Inferior parietal cortex (tissue), 1 donor: ENCODE measurements around the gene TEK.

Experiments used
- DNase-seq: peaks from one replicate; pipeline ENCODE4 v3.0.0-alpha.2; 2016; ENCODE audit errors: extremely low spot score

The TEK gene

DNA sequence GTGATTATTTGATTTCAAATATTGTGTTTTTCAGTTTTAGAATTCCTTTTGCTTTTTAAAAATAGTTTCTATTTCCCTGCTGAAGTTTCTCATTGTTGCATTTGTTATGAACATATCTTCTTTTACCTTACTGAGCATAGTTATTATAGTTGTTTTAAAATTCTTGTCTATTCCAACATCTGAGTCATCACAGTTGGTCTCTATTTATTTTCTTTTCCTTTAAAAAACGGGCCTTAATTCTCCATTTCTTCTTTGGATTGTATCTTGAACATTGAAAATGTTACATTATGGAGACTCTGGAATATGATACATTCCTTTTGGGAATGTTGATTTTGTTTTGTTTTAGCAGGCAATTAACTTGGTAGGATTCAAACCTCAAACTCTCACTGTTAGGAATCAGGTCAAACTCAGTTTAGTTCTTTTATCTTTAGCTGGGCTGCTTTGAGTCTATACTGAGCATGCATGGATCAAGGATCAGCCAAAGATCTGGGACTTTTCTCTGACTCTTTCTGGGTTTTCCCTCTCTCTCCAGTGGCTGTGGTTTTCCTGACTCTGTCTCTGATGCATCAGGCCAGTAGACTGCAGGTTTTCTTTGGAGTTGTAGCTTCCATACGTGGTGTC lies 70.3 kb downstream of the TEK start:
- no peak for DNase-seq

- no peak for DNase-seq
These were observed 72.4 kb downstream of the TEK start for GRCh38 chr9:27181381-27181780.

DNA sequence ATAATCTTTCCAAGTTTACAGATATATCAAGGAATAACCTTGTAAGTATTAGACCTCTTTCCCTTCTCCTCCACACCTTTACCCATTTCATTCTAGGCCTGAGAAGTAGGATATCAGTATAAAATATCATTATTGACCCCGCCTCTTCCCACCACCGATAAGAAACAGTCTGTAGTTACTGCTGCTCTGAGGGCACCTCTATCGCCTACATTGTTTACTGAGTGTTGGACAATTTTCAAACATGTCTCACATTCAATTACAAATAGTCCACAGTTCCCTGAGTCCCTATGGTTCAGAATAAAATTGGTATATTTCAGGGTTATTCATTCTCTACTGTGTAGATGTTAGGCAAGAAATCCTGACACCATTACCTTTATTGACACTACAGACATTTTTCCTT lies 73.4 kb downstream of the TEK start:
- no peak for DNase-seq

DNA sequence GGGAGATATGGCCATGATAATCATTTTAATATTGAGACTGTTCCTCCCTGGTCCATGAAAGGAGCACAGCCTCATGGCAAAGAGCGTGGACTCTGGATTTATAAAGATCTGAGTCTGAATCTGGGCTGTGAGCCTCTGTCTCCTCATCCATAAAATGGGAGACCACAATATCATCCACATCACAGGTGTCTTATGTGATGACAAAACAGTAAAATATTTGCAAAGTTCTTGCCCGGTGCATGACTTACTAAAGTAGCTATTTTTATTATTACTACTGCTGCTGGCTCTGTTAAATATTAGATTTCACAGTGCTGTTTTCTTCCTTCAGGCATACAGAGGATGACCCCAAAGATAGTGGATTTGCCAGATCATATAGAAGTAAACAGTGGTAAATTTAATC lies 74.1 kb downstream of the TEK start:
- no peak for DNase-seq

DNA sequence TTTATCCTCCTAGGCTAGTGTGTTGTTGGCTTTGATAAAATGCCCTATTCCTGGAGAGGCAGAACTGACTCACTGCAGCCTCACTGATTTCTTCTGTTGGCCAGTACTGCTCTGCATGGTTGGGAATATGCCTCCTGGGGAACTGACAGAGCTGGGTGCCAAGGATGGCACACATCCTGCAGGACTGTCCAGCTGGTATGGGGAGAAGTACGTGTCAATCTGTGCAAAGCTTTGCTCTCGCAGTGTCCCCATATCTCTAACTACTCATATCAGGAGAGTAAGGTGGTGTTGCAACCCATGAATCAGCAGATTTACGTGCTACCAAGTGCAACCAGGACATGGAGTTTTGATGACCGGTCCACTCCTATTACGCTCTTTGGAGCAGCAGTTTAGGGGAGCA lies 74.7 kb downstream of the TEK start:
- DNase-seq, result no peak

GRCh38 chr9:27184556-27185351 lies 75.7 kb downstream of the TEK start:
- no peak for DNase-seq

- no peak for DNase-seq
These were observed 79.4 kb downstream of the TEK start for GRCh38 chr9:27188426-27188825.

- no peak for DNase-seq
These were observed 80.4 kb downstream of the TEK start for GRCh38 chr9:27189426-27189825.

GRCh38 chr9:27192291-27192960 lies 83.4 kb downstream of the TEK start:
- no peak for DNase-seq

- no peak for DNase-seq
These were observed 84.9 kb downstream of the TEK start for GRCh38 chr9:27193886-27194285.

DNA sequence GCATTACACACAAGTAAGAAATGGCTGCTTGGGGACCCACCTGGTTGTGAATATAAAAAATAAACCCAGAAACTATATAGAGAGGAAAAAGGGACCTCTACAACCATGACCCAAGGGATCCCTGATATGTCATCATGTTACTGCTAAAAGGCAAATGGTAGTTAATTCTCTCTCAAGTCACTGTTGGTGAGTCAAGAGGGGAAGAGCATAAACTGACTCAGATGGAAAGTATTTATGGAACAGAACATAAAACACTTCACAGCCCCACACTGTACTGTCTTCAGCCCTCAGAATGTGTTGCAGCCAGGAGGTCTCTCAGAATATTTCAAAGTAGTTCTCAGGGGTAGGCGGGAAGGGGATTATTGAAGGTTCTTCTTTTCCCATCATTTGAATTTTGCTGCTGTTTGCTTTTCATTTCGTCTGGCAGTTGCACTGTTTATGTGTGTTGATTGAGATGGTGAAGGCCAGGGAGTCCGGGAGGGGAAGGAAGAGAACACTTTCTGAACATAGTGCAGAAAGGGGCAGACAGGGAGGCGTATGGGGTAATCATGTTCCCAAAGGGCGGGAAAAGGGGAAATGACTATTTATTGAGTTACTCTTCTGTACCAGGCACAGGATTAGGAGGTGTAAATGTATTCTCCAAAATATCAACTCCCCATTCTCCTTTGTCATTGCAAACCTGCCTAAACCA lies 85.5 kb downstream of the TEK start:
- DNase-seq, result peak; percentile 36

DNA sequence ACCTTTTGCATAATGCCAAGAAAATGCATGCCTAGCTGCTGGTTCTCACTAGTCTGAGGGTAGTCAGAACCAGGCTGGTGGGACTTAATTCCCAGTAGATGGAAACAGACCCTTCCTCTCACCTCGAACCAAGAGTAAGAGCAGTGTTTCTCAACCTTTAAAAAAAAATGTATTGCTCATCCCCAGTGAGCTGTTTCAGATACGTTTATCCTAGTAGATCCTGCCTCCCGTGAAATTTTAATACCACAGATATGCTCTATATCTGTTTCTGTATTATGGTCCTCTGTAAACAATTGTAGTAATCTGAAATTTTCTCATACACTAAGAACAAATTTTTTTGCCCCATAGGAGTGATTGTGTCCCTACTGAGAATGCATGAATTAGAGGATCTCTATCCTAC lies 86.2 kb downstream of the TEK start:
- DNase-seq, result no peak

DNA sequence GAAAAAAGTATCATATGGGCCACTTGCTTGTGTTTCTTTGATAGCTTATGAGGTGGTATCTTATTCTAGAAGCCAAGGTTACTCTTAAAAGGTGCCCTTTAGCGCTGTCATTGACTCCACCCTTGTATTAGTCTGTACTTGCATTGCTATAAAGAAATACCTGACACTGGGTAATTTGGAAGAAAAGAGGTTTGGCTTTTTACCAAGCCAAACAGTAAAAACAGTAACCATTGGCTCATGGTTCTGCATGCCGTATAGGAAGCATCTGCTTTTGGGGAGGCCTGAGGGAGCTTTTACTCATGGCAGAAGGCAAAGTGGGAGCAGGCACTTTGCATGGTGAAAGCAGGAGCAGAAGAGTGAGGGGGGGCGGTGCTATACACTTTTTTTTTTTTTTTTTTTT lies 87.4 kb downstream of the TEK start:
- DNase-seq, result no peak

DNA sequence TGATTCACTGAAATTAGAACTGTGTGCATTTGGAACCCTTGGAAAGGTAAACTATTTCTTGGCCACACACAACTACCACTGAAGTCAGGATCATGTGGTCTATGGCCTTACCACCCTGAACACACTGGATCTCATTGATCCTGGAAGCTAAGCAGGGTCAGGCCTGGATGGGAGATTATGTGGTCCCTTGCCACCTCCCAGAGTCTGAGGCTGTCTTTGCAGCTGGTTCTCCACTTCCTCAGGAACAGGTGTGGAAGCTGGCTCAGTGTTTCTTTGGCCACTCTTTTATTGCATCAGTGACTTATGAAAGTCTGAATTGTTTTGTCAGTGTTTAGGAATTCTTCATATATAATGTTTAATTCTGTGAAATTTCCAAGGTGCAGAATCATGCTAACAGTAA lies 89.2 kb downstream of the TEK start:
- DNase-seq, result no peak

DNA sequence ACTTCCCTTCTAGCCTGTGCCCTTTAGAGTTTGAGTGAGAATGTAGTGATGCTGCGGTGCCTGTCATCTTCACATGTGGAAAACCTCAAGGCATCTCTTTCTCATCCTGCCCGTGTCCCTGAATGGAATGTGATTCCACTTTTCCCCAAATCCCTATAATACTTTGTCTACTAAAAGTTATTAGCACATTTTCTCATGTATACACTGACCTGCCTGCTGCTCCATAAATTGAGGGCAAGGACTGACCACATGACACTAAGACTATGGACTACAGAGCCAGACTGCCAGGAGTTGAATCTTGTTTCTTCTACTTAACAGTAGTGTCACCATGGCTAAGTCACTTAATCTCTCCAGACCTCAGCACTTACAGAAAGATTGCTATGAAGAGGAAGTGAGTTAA lies 93.0 kb downstream of the TEK start:
- no peak for DNase-seq

DNA sequence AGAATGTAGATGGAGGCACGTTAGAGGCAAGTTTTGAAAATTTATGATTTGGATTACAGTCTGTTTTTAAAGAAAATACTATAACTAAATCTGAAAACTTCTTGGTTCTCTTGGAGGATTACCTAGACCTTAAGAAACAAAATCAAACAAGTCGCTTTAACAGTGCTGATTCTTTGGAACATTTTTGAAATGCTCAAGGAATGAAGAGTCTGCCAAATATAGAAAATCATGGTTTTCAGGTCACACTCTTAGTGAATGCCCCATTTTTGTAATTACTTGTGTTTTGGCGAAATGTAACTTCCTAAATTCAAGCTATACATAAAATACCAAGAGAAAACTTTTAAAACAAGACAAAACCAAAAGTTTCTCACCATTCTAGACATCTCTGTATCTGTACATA lies 94.8 kb downstream of the TEK start:
- DNase-seq, result no peak

DNA sequence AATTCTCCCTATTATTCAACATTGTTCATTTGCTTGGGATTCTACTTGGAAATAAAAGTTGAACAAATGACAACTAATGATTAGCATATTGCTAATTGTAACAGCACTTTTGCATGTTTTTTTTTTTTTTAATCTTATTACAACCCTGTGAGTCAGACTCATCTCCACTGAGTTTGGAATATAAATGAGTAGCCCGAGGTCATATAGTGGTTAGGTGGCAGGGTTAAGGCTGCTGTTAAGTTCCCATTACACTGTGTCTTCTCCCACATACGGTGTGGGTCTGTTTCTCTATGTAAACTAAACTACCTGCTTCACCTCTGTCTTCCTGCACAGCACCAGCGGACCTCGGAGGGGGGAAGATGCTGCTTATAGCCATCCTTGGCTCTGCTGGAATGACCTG lies 95.6 kb downstream of the TEK start:
- no peak for DNase-seq

DNA sequence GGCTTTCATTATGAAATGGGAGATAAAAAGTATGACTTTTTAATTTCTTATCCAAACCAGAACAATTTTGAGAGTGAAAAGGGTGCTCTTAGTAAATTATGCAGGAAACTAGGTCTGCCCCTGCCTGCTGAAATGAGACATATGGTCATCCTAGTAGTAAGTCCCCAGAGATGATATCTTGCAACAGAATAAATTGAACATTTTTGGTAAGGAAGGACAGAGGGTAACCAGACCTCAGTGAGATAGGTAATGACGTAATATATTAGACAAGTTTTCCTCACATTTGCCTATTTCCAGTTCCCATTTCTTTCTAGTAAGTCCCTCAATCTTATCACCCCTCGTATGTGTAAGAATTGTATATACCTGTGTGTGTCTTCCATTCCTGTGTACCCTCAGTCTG lies 96.2 kb downstream of the TEK start:
- DNase-seq, result no peak

DNA sequence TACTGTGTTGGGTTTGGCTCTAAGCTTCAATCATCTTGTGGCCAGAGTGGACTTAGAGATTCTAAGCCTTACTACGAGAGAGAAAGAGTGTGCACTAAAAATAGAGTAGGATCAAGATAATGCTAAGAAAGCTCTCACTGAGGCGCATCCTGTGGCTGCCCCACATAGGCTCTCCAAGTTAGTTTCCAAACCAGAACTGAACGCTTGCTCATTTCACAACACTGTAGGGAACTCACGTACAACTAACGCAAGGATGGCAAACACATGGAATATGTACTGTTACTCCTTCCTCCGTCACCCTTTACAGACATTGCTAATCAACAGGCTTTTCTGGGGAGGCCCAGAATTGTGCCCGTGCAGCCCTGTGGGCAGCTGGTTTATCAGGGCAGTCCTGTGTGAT lies 97.0 kb downstream of the TEK start:
- DNase-seq, result no peak

- no peak for DNase-seq
These were observed 100.0 kb downstream of the TEK start for GRCh38 chr9:27209034-27209433.

GRCh38 chr9:27210588-27210987 lies 101.6 kb downstream of the TEK start:
- DNase-seq, result no peak

GRCh38 chr9:27212191-27212590 lies 103.2 kb downstream of the TEK start:
- no peak for DNase-seq

DNA sequence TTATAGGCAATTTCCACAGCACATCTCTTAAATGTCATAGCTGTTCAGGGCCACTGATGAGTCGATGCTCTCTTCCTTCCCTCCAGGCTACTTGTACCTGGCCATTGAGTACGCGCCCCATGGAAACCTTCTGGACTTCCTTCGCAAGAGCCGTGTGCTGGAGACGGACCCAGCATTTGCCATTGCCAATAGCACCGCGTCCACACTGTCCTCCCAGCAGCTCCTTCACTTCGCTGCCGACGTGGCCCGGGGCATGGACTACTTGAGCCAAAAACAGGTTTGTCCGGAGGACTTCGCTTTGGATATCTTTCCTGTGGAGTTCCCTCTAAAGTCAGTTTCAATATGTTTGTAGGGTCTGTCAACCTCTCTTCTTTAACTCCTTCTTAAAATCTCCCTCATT lies 103.6 kb downstream of the TEK start:
- DNase-seq, result no peak
